Endothelial cell (in vitro differentiated cells): ENCODE results near the gene POTEJ. TPM values are rescaled to one million over a fixed set of nuclear protein-coding genes. Genes with fewer than 3 reads are reported as not detected.
"Not testable (repeated sequence)": the region's sequence is repeated elsewhere in the genome, so short reads cannot be mapped to it uniquely, and the experiment has no call there.

Experiments
- DNase-seq: peaks from one replicate; pipeline ENCODE4 v3.0.0; 2021; ENCODE audit warnings: low spot score
- H3K27ac Mint-ChIP-seq: one replicate; pipeline ENCODE4 v1.8.0; 2021; ENCODE audit warnings: mixed read lengths, inconsistent platforms; ENCODE audit not compliant: unreplicated experiment
- H3K27me3 Mint-ChIP-seq: one replicate; pipeline ENCODE4 v1.8.0; 2021; ENCODE audit warnings: mild to moderate bottlenecking, moderate library complexity, mixed read lengths, inconsistent platforms; ENCODE audit not compliant: unreplicated experiment
- H3K36me3 Mint-ChIP-seq: one replicate; pipeline ENCODE4 v1.8.0; 2021; ENCODE audit warnings: mild to moderate bottlenecking, low read depth, mixed read lengths, inconsistent platforms; ENCODE audit not compliant: unreplicated experiment
- H3K4me1 Mint-ChIP-seq: one replicate; pipeline ENCODE4 v1.8.0; 2021; ENCODE audit warnings: mild to moderate bottlenecking, mixed read lengths, inconsistent platforms; ENCODE audit not compliant: unreplicated experiment
- H3K4me3 Mint-ChIP-seq: one replicate; pipeline ENCODE4 v1.8.0; 2021; ENCODE audit warnings: mild to moderate bottlenecking, mixed read lengths, inconsistent platforms; ENCODE audit not compliant: unreplicated experiment
- H3K9me3 Mint-ChIP-seq: one replicate; pipeline ENCODE4 v1.8.0; 2021; ENCODE audit warnings: mixed read lengths, inconsistent platforms; ENCODE audit not compliant: unreplicated experiment
- total RNA-seq: library from RNA; stranded (reverse); fragmentation: NEBNext Ultra II Directional; extraction: Animal tissue kit (Norgen Biotek cat#: 25700); gene quantifications from one replicate; pipeline ENCODE4 v1.2.1, GENCODE V29; 2021; ENCODE audit not compliant: unreplicated experiment

Gene POTEJ
- total RNA-seq, 1 donor from 2014 or later: not detected

DNA sequence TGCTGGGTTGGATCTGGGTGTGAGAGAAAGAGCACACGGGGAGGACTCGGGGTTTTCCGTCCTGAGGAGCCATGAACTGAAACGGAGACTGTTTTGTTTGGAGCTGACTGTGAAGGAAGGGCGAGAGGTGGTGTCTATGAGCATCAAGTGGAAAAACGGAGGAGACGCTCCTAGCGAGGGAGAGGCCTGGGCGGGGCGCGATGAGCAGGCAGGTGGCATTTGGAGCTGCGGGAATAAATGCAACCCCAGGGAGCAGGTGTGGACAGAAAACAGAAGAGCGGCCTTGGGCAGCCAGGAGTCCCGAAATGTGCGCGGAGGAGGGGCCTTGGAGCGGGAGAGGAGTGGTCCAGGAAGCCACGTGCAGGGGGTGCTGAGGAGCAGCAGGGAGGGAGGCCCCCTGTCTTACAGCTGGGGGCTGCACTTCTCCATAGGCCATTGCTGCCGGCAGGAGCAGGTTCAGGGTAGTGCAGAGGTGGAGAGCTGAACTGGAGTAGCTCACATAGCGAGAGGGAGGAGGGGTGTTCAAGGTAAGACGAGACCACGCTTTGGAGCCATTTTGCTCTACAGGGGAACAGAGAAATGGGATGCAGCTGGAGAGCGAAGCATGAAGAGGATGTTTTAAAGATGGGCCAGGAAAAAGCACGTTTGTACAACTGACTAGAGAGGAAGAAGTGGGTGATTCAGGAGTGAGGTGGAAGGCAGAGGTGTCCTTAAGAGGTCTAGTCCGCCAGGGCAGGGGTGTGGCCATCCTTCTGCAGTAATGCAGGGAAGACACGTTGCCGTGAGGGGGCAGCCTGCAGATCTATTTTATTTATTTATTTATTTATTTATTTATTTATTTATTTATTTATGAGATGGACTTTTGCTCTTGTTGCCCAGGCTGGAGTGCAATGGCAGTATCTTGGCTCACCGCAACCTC lies 2.0 kb upstream of the POTEJ start:
- H3K36me3 Mint-ChIP-seq, H3K4me1 Mint-ChIP-seq, H3K27ac Mint-ChIP-seq, H3K4me3 Mint-ChIP-seq, DNase-seq, H3K27me3 Mint-ChIP-seq, H3K9me3 Mint-ChIP-seq: not testable (repeated sequence)

DNA sequence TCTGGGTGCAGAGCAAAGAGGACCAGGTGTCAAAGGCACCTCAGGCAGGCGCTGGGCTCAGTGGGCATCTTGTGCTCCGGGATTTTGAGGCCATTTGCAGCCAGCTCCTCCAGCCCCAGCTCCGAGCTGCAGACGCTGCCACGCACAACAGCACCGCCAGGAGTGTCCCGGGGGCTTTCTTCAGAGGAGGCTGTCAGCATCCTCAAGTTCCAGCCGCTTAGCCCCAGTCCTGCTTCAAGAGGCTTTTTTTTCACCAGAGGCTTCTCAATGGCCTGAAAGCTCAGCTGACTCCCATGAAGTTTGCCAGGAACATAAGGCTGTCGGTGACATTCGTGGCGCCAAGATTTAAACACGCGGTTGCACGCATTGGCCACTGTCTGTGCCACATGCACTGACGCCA lies 754 bp upstream of the POTEJ start:
- H3K9me3 Mint-ChIP-seq, H3K27ac Mint-ChIP-seq, H3K4me1 Mint-ChIP-seq, H3K36me3 Mint-ChIP-seq, H3K4me3 Mint-ChIP-seq, H3K27me3 Mint-ChIP-seq, DNase-seq: not testable (repeated sequence)

DNA sequence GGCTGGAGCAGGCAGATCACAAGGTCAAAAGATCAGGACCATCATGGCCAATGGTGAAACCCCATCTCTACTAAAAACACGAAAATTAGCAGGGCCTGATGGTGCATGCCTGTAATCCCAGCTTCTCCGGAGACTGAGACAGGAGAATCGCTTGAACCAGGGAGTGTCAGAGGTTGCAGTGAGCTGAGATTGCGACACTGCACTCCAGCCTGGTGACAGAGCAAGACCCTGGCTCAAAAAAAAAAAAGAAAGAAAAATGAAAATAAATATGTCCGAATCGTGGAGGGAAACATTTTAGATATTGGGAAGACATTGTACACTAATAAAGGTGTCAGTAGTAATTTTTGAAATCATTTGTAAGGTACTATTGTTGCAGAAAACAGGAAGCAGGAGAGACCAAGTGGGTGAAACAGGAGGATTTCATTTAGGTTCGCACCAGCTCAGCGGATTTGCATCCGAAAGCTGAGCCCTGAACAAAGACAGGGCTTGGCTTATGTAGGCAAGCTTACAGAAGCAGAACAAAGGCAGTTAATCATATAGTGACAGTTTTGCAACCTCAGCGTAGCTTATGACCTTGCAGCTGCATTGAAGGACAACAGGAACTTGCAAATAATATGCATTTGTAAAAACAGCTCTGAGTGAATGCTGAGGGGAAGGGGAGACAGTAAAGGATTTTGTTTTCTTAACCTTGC lies 17.7 kb downstream of the POTEJ start:
- H3K4me3 Mint-ChIP-seq, H3K9me3 Mint-ChIP-seq, H3K27me3 Mint-ChIP-seq, H3K4me1 Mint-ChIP-seq, DNase-seq, H3K27ac Mint-ChIP-seq, H3K36me3 Mint-ChIP-seq: not testable (repeated sequence)

DNA sequence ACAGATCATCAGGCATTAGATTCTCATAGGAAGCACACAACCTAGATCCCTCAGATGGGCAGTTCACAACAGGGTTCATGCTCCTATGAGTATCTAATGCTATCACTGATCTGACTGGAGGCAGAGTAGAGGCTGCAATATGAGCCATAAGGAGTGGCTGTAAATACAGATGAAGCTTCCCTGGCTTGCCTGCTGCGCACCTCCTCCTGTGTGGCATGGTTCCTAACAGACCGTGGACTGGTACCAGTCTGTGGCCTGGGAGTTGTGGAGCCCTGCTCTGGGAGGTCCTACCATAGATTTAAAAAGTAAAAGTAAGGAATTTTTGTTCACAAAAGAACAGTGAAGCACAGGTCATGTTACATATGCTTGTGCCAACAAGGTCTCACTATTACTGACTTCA lies 27.7 kb downstream of the POTEJ start:
- not testable (repeated sequence) for H3K36me3 Mint-ChIP-seq, H3K27ac Mint-ChIP-seq, H3K9me3 Mint-ChIP-seq, H3K27me3 Mint-ChIP-seq, DNase-seq, H3K4me3 Mint-ChIP-seq, H3K4me1 Mint-ChIP-seq

DNA sequence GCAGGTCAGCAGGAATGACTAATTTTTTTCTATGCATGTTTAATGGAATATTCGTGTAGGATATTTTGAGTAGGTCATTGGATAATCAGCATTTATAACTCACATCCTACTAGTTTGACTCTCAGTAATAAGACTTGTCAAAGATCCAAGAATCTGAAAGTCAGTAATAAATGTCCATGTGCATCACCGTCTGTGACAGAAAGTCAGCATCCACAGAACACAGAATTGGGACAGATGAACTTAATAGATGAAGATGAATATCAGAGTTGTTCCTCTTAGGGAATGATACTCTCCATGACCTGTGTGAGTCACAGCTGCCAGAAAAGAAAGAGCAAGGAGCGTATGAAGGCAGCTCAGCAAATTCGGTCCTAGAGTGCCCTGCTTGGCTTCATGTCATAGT lies 30.4 kb downstream of the POTEJ start:
- H3K36me3 Mint-ChIP-seq, H3K9me3 Mint-ChIP-seq, H3K27me3 Mint-ChIP-seq, DNase-seq, H3K4me3 Mint-ChIP-seq, H3K27ac Mint-ChIP-seq, H3K4me1 Mint-ChIP-seq: not testable (repeated sequence)

DNA sequence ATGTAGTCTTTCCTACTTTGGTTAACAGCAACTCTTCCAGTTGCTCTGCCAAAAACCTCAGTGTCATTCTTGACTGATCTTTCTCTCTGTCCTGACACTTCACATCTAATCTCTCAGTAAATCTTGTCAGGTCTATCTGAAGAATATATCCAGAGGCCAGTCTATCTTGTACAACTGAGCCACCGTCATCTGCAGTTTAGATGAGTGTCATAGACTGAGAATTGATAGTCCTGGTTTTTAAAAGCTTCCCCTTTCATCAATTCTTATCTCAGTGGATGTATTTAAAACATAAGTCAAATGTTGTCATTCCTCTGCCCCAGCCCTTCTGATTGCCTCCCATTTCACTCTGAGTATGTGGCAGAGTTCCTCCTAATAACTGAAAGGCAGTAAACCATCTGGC lies 38.0 kb downstream of the POTEJ start:
- H3K4me3 Mint-ChIP-seq, DNase-seq, H3K36me3 Mint-ChIP-seq, H3K27me3 Mint-ChIP-seq, H3K9me3 Mint-ChIP-seq, H3K4me1 Mint-ChIP-seq, H3K27ac Mint-ChIP-seq: not testable (repeated sequence)

DNA sequence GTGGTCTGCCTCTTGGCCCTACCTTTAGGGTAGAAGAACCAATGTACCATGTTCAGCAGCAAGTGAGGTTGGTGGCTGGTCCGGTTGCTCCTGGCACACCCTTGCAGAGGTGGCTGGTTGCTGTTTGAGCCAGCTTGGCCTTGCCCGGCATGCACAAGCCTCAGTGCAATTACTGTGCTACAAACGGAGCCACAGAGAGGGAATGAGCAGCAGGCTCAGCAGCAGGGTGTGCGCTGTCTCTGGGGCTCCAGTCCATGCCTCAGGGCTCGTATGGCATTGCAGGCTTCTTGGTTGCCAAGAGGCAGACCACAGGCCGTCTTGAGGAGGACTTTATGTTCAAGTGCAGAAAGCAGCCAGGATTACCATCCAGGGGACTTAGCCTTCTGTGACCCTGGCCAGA lies 53.3 kb downstream of the POTEJ start:
- not testable (repeated sequence) for H3K27ac Mint-ChIP-seq, DNase-seq, H3K9me3 Mint-ChIP-seq, H3K27me3 Mint-ChIP-seq, H3K36me3 Mint-ChIP-seq, H3K4me3 Mint-ChIP-seq, H3K4me1 Mint-ChIP-seq

DNA sequence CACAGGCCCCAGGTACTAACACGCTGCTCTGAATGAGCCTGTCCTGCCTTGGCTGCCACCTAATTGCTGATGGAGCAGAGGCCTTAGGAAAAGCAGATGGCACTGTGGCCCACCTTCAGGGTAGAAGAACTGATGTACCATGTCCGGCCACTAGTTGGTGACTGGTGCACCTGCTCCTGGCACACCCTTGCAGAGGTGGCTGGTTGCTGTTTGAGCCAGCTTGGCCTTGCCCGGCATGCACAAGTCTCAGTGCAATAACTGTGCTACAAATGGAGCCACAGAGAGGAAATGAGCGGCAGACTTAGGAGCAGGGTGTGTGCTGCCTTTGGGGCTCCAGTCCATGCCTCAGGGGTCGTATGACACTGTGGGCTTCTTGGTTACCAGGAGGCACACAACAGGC lies 54.4 kb downstream of the POTEJ start:
- H3K36me3 Mint-ChIP-seq, H3K9me3 Mint-ChIP-seq, H3K27ac Mint-ChIP-seq, H3K4me3 Mint-ChIP-seq, H3K27me3 Mint-ChIP-seq, DNase-seq, H3K4me1 Mint-ChIP-seq: not testable (repeated sequence)

DNA sequence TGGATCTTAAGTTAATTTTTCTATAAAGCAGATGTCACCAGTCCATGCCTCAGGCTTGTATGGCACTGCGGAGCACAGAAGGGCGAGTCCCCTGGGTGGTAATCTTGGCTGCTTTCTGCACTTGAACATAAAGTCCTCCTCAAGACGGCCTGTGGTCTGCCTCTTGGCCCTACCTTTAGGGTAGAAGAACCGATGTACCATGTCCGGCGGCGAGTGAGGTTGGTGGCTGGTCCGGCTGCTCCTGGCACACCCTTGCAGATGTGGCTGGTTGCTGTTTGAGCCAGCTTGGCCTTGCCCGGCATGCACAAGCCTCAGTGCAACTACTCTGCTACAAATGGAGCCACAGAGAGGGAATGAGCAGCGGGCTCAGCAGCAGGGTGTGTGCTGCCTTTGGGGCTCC lies 56.3 kb downstream of the POTEJ start:
- H3K9me3 Mint-ChIP-seq, H3K27me3 Mint-ChIP-seq, H3K4me1 Mint-ChIP-seq, H3K36me3 Mint-ChIP-seq, H3K27ac Mint-ChIP-seq, DNase-seq, H3K4me3 Mint-ChIP-seq: not testable (repeated sequence)

DNA sequence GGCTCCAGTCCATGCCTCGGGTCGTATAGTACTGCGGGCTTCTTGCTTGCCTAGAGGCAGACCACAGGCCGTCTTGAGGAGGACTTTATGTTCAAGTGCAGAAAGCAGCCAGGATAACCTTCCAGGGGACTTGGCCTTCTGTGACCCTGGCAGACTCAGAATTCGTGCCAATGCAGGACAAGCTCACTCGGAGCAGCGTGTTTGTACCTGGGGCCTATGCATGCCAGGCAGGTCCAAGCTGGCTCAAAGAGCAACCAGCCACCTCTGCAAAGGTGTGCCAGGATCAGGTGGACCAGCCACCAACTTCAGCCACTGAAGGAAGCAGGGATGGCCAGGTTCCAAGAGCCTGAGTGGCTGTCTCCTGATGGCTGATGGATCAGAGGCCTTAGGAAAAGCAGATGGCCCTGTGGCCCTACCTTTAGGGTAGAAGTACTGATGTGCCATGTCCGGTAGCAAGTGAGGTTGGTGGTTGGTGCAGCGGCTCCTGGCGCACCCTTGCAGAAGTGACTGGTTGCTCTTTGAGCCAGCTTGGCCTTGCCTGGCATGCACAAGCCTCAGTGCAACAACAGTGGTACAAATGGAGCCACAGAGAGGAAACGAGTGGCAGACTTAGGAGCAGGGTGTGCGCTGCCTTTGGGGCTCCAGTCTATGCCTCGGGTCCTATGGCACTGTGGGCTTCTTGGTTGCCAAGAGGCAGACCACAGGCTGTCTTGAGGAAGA lies 58.9 kb downstream of the POTEJ start:
- DNase-seq, H3K4me3 Mint-ChIP-seq, H3K27me3 Mint-ChIP-seq, H3K36me3 Mint-ChIP-seq, H3K4me1 Mint-ChIP-seq, H3K9me3 Mint-ChIP-seq, H3K27ac Mint-ChIP-seq: not testable (repeated sequence)

DNA sequence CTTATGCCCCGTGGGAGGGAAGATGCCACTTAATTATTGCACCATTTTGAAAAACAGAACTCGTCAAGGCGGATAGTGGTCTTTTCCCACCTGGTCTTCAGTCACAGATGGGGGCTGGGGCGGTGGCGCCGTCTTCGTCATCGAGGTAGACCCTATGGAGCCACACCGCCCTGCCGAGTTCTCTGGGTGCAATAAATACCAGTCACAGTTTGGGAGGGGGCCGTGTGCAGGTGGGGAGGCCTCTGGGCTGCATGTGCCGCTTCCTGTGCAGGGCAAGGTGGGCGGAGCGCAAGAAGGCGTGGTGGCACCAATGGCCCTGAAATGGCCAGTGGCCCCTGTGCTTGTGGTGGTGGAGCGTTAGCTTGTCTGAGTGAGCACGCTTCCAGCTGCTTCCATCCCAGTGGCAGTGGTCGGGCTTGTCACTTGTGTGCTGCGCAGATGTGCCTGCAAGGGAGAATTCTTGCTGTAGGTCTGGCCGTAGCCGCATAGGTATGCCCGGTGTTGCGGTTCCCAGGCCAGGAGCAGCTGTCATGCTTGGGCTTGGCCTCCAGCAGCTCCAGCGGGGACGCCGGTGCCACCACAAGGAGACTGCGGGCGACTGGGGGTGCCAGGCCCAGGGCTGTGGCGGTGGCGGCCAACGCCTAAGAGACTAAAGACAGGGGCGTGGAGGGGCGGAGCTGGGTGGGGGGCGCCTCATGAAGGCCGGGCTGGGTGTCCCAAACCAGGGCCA lies 81.0 kb downstream of the POTEJ start:
- not testable (repeated sequence) for DNase-seq, H3K27ac Mint-ChIP-seq, H3K27me3 Mint-ChIP-seq, H3K36me3 Mint-ChIP-seq, H3K4me3 Mint-ChIP-seq, H3K9me3 Mint-ChIP-seq, H3K4me1 Mint-ChIP-seq
